Osteoblast (primary cell): ENCODE results near the gene VSTM2L. TPM values are rescaled to one million over a fixed set of nuclear protein-coding genes. Genes with fewer than 3 reads are reported as not detected.
A peak's percentile ranks its signal among the peaks of the same experiment; 100 is the strongest.

Experiments used
- DNase-seq: peaks from one replicate; pipeline ENCODE4 v3.0.0; 2011; ENCODE audit warnings: low spot score, mixed read lengths; ENCODE audit not compliant: insufficient read length; ENCODE audit errors: missing footprints
- H2AFZ ChIP-seq: 2 replicates; pipeline ENCODE4 v1.6.0; 2011; ENCODE audit warnings: mild to moderate bottlenecking, low read length
- H3K27ac ChIP-seq: 2 replicates; pipeline ENCODE4 v1.5.1; 2011; ENCODE audit warnings: mild to moderate bottlenecking, low read depth, low read length, moderate library complexity
- H3K27me3 ChIP-seq: 2 replicates; pipeline ENCODE4 v1.6.0; 2012; ENCODE audit warnings: mild to moderate bottlenecking, control low read depth, inconsistent platforms, low read length, moderate library complexity; ENCODE audit not compliant: insufficient read depth
- H3K36me3 ChIP-seq: 2 replicates; pipeline ENCODE4 v1.5.1; 2011; ENCODE audit warnings: mild to moderate bottlenecking, low read length, control low read depth, moderate library complexity; ENCODE audit not compliant: insufficient read depth
- H3K4me1 ChIP-seq: 2 replicates; pipeline ENCODE4 v1.5.1; 2011; ENCODE audit warnings: mild to moderate bottlenecking, low read length, control low read depth, moderate library complexity; ENCODE audit not compliant: insufficient read depth
- H3K4me2 ChIP-seq: 2 replicates; pipeline ENCODE4 v1.6.0; 2011; ENCODE audit warnings: mild to moderate bottlenecking, low read length; ENCODE audit not compliant: insufficient read depth
- H3K4me3 ChIP-seq: fragments of 200-600 bp; sonication (generic); 3 replicates; pipeline ENCODE4 v1.5.1; 2012; ENCODE audit warnings: mild to moderate bottlenecking, low read length, inconsistent platforms; ENCODE audit not compliant: insufficient read depth
- H3K79me2 ChIP-seq: 2 replicates; pipeline ENCODE4 v1.6.0; 2012; ENCODE audit warnings: mild to moderate bottlenecking, low read length, control low read depth, inconsistent platforms; ENCODE audit not compliant: insufficient read depth
- H3K9me3 ChIP-seq: 2 replicates; pipeline ENCODE4 v1.5.1; 2011; ENCODE audit warnings: low read depth, low read length, control low read depth
- H4K20me1 ChIP-seq: 2 replicates; pipeline ENCODE4 v1.6.0; 2012; ENCODE audit warnings: mild to moderate bottlenecking, low read length, control low read depth; ENCODE audit not compliant: insufficient read depth
- total RNA-seq: library from RNA; depleted of rRNA; stranded (reverse); fragments of >200 nt; gene quantifications from 2 replicates; pipeline ENCODE4 v1.2.3, GENCODE V29; 2012
- TF ChIP-seq, protein P1 (sequence below): IDR thresholded peaks from 2 replicates; pipeline ENCODE4 v1.5.1; 2011; ENCODE audit warnings: mild to moderate bottlenecking, low read depth, low read length, moderate library complexity; ENCODE audit errors: extremely low read depth

The VSTM2L gene
- total RNA-seq, 1 donor, result 2.5 TPM

DNA sequence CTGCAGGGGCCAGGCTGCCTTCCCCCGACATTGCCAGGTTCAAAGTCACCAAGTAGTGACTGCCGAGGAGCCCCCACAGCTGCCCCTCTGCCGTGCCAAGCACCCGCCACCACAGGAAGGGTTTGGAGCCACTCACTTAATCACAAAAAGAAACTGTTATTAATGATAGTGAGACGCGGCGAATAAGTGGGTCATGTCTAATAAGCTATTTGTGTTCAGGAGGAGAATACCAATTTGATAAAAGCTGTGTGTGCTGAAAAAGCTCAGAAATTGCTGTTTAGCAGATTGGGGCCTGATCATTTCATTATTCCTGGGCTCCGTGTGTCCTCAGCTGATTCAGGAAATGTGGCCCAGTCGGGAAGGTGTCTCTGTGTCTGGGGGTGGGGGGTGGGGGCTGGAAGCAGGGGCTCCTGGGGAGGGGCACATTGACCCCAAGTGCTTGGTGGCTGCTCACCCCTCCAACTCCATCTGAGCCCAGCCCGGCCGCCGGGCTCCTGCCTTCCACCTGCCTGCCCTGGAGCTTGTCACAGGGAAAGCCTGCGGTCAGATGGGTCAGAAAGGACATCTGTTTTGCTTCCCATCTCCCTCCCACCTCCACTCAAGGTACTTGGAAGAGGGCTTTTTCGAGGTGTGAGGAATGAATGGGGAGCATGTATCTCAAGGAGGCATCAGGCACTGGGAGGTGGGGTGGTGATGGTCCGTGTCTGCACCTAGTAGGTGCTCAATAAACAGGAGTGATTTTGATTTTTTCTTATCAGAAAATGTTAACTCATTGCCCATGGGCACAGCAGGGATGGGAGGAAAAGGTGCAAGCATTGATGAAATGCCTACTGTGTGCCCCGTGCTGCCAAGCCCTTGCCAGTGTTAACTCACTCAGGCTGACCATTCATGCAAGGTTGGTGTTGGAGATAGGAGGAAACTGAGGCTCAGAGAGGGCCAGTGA lies 3.0 kb downstream of the VSTM2L start:
- Histone ChIP-seq H3K27ac (no peak overlapping the region), H3K36me3 (no peaks in the 10 kb centered on the region), H3K4me3 (no peak overlapping the region), H2AFZ (no peak overlapping the region), H3K9me3 (no peaks in the 10 kb centered on the region), H3K4me2 (no peak overlapping the region), H3K4me1 (peaks cover 15% of the 10 kb centered on the region), H4K20me1 (peaks cover 12% of the 10 kb centered on the region), H3K27me3 (peaks cover 31% of the 10 kb centered on the region), H3K79me2 (no peaks in the 10 kb centered on the region)
- peak; percentile 83 for DNase-seq
- TF ChIP-seq, protein P1, sequence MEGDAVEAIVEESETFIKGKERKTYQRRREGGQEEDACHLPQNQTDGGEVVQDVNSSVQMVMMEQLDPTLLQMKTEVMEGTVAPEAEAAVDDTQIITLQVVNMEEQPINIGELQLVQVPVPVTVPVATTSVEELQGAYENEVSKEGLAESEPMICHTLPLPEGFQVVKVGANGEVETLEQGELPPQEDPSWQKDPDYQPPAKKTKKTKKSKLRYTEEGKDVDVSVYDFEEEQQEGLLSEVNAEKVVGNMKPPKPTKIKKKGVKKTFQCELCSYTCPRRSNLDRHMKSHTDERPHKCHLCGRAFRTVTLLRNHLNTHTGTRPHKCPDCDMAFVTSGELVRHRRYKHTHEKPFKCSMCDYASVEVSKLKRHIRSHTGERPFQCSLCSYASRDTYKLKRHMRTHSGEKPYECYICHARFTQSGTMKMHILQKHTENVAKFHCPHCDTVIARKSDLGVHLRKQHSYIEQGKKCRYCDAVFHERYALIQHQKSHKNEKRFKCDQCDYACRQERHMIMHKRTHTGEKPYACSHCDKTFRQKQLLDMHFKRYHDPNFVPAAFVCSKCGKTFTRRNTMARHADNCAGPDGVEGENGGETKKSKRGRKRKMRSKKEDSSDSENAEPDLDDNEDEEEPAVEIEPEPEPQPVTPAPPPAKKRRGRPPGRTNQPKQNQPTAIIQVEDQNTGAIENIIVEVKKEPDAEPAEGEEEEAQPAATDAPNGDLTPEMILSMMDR, result no peak

DNA sequence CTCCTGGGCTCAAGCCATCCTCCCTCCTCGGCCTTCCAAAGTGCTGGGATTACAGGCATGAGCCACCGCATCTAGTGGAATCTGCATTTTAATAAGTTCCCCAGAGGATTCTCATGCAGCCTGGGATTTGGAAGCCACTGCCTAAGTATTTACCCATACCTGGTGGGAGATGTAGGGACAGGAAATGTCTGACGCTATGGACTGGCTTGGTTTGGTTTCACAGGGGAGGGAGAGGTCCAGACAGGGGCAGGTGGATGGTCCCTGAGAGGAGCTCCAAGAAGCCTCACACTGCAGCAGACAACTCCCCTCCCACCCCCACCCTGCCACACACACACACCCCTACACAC lies 4.4 kb downstream of the VSTM2L start:
- Histone ChIP-seq H3K36me3 (no peaks in the 10 kb centered on the region), H3K9me3 (no peaks in the 10 kb centered on the region), H3K4me3 (no peak overlapping the region), H3K27ac (no peak overlapping the region), H3K79me2 (no peaks in the 10 kb centered on the region), H2AFZ (no peak overlapping the region), H3K4me2 (peak overlapping the region; percentile 53), H3K27me3 (peaks cover 32% of the 10 kb centered on the region), H4K20me1 (peaks cover 12% of the 10 kb centered on the region), H3K4me1 (peaks cover 15% of the 10 kb centered on the region)
- peak; percentile 91 for DNase-seq
- TF ChIP-seq, protein P1, result no peak

DNA sequence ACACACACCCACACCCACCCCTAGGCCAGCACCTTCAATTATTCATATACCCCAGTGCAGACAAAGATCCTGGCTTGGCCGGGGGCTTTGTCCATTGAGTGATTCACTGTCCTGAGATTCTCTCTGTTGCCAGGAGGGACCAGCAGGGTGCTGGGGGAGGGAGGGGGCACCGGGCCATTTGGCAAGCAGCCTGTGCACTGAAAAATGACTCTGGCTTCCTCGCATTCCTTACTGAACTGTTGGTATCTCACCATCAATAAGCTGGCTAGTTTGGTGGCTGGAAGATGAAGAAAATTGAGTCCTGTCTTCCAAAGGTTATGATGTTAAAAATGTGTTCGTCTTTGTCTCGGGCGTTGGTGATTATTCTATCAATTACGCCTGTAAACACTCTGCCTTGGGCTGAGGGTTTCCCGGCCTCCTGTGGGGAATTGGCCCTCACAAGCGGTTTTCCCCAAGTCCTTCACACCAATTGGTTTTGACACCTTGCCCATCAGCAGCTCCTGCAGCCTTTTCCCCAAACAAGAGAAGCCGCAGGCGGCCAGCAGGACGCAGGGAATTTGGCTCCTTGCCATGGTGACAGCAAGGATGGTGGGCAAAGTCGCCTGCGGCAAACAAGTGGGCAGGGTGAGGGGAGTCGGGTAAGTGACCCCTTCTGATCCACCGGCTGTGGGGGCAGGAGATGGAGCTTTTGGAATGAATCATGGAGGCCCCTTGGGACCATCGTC lies 4.9 kb downstream of the VSTM2L start:
- peak overlapping the region; percentile 73 for H3K4me2 ChIP-seq
- H2AFZ ChIP-seq, result no peak overlapping the region
- no peaks in the 10 kb centered on the region for H3K36me3 ChIP-seq
- peak overlapping the region; percentile 37 for H3K4me3 ChIP-seq
- peaks cover 12% of the 10 kb centered on the region for H4K20me1 ChIP-seq
- H3K9me3 ChIP-seq, result no peaks in the 10 kb centered on the region
- H3K79me2 ChIP-seq, result no peaks in the 10 kb centered on the region
- peaks cover 35% of the 10 kb centered on the region for H3K27me3 ChIP-seq
- H3K4me1 ChIP-seq, result peaks cover 15% of the 10 kb centered on the region
- TF ChIP-seq, protein P1, result no peak
- peak overlapping the region; percentile 36 for H3K27ac ChIP-seq
- peak; percentile 99 for DNase-seq

- peaks cover 19% of the 10 kb centered on the region for H3K4me1 ChIP-seq
- H3K4me3 ChIP-seq, result no peak overlapping the region
- no peaks in the 10 kb centered on the region for H3K79me2 ChIP-seq
- TF ChIP-seq, protein P1, result no peak
- H4K20me1 ChIP-seq, result peaks cover 7% of the 10 kb centered on the region
- no peak overlapping the region for H3K4me2 ChIP-seq
- no peak overlapping the region for H2AFZ ChIP-seq
- no peaks in the 10 kb centered on the region for H3K9me3 ChIP-seq
- no peak overlapping the region for H3K27ac ChIP-seq
- H3K27me3 ChIP-seq, result peaks cover 56% of the 10 kb centered on the region
- H3K36me3 ChIP-seq, result no peaks in the 10 kb centered on the region
- no peak for DNase-seq
Measured at GRCh38 chr20:37911261-37911660, 8.3 kb downstream of the VSTM2L start.
